Choroid plexus epithelial cell (primary cell): ENCODE measurements around the gene S100A2.

Experiments used
- DNase-seq: peaks from one replicate; pipeline ENCODE4 v3.0.0-alpha.2; 2010; ENCODE audit warnings: low read depth
- H3K4me3 ChIP-seq: 2 replicates; pipeline ENCODE4 v1.5.1; 2011; ENCODE audit warnings: low read depth, mild to moderate bottlenecking, control low read depth, low read length, moderate library complexity
- TF ChIP-seq, protein P1 (sequence below): conservative IDR thresholded peaks from 2 replicates; pipeline ENCODE4 v1.5.1; 2011; ENCODE audit warnings: low read depth, mild to moderate bottlenecking, control low read depth, inconsistent platforms, low read length, moderate library complexity

The S100A2 gene

DNA sequence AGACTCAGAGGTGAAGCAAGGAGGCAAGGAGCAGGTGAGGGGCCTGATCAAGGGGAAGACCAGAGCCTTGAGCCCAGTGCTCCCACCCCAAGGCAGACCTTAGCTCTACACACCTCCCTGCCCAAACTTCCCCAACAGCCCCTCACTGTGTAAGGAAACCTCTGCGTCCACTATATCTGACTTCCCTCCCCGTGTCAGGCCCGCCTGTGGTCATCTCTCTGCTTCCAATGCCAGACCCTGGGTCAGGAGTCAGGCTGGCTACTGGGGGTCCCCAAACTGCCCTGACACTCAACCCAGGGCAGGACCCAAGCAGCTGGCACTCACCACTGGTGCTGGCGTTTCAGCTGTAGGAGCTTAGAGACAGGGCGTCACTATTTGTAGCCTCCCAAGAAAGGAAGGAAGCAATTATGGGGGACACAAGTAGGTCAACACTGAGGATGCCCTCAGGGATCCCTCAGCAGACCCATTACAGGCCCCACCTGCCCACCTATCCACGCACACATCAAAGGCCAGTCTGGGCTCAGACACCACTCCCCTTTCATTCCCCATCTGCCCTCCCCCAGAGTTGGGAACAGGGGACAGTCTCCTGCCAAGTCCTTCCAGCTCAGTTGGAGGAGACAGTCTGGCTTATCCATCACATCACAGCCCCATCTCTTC lies 15.8 kb downstream of the S100A2 start:
- TF ChIP-seq, protein P1, sequence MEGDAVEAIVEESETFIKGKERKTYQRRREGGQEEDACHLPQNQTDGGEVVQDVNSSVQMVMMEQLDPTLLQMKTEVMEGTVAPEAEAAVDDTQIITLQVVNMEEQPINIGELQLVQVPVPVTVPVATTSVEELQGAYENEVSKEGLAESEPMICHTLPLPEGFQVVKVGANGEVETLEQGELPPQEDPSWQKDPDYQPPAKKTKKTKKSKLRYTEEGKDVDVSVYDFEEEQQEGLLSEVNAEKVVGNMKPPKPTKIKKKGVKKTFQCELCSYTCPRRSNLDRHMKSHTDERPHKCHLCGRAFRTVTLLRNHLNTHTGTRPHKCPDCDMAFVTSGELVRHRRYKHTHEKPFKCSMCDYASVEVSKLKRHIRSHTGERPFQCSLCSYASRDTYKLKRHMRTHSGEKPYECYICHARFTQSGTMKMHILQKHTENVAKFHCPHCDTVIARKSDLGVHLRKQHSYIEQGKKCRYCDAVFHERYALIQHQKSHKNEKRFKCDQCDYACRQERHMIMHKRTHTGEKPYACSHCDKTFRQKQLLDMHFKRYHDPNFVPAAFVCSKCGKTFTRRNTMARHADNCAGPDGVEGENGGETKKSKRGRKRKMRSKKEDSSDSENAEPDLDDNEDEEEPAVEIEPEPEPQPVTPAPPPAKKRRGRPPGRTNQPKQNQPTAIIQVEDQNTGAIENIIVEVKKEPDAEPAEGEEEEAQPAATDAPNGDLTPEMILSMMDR: no peak
- no peak for DNase-seq
- no peak overlapping the region for H3K4me3 ChIP-seq

DNA sequence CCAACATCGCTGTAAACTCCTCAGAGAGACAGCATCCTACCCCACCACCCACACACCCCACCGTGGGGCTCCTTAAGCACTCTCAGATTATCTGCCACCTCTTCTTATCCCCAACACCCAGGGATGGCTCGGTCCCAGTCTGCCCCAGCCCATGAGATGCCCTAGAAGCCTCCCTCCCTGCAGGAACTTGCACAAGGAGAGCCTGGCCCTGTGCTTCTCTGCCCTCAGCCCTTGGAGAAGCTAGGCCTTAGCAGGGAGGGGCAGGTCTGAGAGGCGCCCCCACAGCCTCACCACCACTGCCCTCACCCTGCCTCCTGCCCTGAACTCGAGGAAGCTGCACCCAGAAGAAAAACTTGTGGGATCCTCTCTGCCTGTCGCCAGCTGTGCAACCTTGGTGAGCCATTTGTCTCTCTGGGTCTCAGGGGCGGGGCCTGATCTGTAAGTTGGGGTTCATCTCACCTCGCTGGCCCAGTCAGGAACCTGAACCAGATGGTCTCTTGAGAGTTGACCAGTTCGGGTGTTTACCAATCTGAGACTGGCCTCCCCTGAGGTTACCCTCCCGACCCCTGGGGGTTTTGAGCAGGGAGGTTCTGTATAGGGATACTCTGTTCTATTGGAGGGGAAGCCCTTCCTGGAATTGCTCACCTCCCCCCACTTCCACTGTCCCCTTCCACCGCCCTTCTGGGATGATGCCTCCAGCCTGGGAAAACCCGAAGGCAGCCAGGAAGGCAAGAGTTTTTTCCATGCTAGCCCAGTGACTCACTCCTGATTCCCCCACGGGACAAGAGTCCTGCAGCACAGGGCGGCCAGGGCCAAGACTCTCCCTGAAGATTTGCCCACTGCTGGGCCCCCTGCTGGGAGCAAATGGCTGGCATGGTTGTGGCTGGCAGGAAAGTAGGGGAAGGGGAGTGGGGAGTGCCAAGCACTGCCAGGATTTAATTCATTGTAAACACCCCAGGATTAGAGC lies 16.6 kb downstream of the S100A2 start, which contains the start of gene S100A3:
S100A3 (minus strand) TSS at position 537 of the 967 bp plus-strand sequence. CDS start 773 bp downstream, outside the sequence.
- peak; percentile 64 for DNase-seq
- no peak within 1 kb of the TSS for H3K4me3 ChIP-seq
- TF ChIP-seq, protein P1: peak; percentile 4

DNA sequence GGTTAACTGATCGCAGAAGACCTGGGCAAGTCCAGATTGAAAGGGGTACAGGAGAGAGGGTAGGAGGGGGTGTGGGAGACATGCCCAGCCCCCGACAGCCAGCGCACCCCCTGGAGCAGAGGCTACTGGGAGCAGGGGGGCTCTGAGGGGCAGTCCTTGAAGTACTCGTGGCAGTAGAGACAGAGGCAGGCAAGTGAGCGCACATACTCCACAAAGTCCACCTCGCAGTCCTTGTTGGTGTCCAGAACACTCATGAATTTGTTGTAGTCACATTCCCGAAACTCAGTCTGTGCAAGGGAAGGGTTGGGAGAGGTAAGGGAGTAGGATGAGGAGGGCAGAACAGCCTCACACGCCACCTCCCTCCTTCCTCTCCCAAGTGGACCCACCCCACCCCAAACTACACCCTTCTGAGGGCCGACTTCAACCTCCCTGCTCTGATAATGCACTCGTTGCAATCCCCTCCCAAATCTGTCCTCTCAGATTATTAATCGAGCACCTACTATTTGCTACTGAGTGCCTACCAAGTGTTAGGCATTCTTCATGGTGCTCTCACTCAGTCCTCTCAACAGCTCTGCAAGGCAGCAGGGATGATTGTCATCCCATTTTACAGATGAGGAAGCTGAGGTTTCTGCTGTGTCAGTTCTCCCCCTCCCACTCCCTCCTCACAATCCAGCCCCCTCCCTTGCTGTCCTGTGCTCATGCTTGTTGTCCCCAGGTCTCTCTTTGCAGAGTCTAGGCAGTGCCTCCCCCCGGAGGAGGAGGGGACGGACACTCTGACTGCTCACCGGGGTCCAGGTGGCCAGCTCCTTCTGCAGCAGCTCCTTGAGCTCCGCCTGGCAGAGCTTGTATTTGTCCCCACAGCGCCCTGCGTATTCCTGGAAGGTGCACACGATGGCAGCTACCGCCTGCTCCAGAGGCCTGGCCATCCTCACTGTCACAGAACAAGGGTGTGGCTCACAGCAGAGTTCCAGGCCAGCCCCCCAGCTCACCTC lies 17.8 kb downstream of the S100A2 start:
- TF ChIP-seq, protein P1: no peak
- no peak for DNase-seq
- no peak overlapping the region for H3K4me3 ChIP-seq

- no peak for DNase-seq
- TF ChIP-seq, protein P1: no peak
- H3K4me3 ChIP-seq: no peak overlapping the region
Observed at GRCh38 chr1:153546796-153547559, 18.7 kb downstream of the S100A2 start.

GRCh38 chr1:153546371-153546770 lies 19.3 kb downstream of the S100A2 start:
- DNase-seq: no peak
- TF ChIP-seq, protein P1: no peak
- H3K4me3 ChIP-seq: no peak overlapping the region
